ENCODE results near the gene EPS8L2. TPM values are rescaled to one million over a fixed set of nuclear protein-coding genes. Genes with fewer than 3 reads are reported as not detected.

EPS8L2 gene
- total and polyA plus RNA-seq, 9 of the 15 experiments (the other 6 are each of a cell fraction or from before 2014, with no cell fraction given): 0.75 to 17.0 (median 3.7) TPM

- Histone ChIP-seq H3K9ac (ENCODE audit: insufficient read depth in 1 of 2, low read depth in 2 of 2, low read length in 2 of 2) (peak overlapping the region in 1 of 2 experiments; percentile 81; a peak in 2 of 4 replicates), H3K27me3 (ENCODE audit: control insufficient read depth in 2 of 2, insufficient read depth in 2 of 2, low read length in 2 of 2) (no peaks in the 10 kb centered on the region; a peak in 1 of 5 replicates), H4K20me1 (replicated peaks; ENCODE audit: control insufficient read depth, insufficient read depth, low read length) (no peaks in the 10 kb centered on the region; the same call in 1 of the 2 replicates), H3K9me1 (ENCODE audit: control insufficient read depth, insufficient read depth, low read length) (no peaks in the 10 kb centered on the region), H2AFZ (ENCODE audit: low read depth, low read length) (no peak overlapping the region), H3K4me1 (replicated peaks in 1 of 2; ENCODE audit: control insufficient read depth in 2 of 2, insufficient read depth in 2 of 2, low read length in 2 of 2) (peaks cover 35 to 91% of the 10 kb centered on the region in 2 experiments), H3K79me2 (ENCODE audit: control insufficient read depth, insufficient read depth, low read length) (no peaks in the 10 kb centered on the region; the same call in 1 of the 3 replicates), H3K36me3 (ENCODE audit: control insufficient read depth, insufficient read depth, low read length) (no peaks in the 10 kb centered on the region), H3K4me3 (no peak overlapping the region), H3K27ac (ENCODE audit: extremely low read depth, low read depth, low read length) (no peak overlapping the region), H3K9me3 (replicated peaks; ENCODE audit: control insufficient read depth, insufficient read depth, low read depth, low read length) (no peaks in the 10 kb centered on the region), H3K4me2 (ENCODE audit: insufficient read depth, low read length) (peak overlapping the region; percentile 9; the same call in 1 of the 2 replicates)
- in situ Hi-C loops (cut with MboI) (no loop called here), intact Hi-C loops (cut with micrococcal nuclease) (no loop called here)
- no TSS peak for BruUV-seq (replicated peaks)
- ATAC-seq (no peak), DNase-seq (ENCODE audit: extremely low read depth in 1 of 4, low spot score in 3 of 4) (peak in 3 of 4 experiments; percentile 24 to 45 (median 35)), FAIRE-seq (no peak)
- POLR2A ChIA-PET: interaction anchor here (0.5 to 1.5 kb wide), 5 partner anchors 19 to 742 kb away, joined by 3 to 5 read pairs (median 3); partner anchors contain the start of genes RPLP2 and TALDO1
- TF ChIP-seq SOX6 (IDR thresholded peaks at IDR 0.05) (no peak), STAG1 (CRISPR knock-in tag; IDR thresholded peaks at IDR 0.05; ENCODE audit: borderline replicate concordance) (no peak), IRF2 (CRISPR knock-in tag; IDR thresholded peaks at IDR 0.05) (no peak), GATAD2B (IDR thresholded peaks at IDR 0.05; ENCODE audit: borderline replicate concordance) (no peak), ESRRB (CRISPR knock-in tag; IDR thresholded peaks at IDR 0.05; ENCODE audit: borderline replicate concordance) (no peak), RBFOX2 (IDR thresholded peaks at IDR 0.05; ENCODE audit: low read depth, low read length) (peak; percentile 46), NRF1 (conservative IDR thresholded peaks at IDR 0.05 in 1 of 2, IDR thresholded peaks at IDR 0.05 in 1 of 2) (peak; percentile 11 to 25; a peak in 1 of 4 replicates), MLX (CRISPR knock-in tag; conservative IDR thresholded peaks at IDR 0.05) (no peak), TRIM28 (IDR thresholded peaks at IDR 0.05) (no peak)
- CTCF ChIA-PET (ENCODE audit: low intra/inter-chr PET ratio): interaction anchor here (0.6 to 2.9 kb wide), 3 partner anchors 26 to 273 kb away, joined by 3 to 16 read pairs (median 4); no protein-coding TSS in a partner anchor
- WGBS (ENCODE audit: insufficient coverage, low coverage, missing lambda C conversion rate): 45% methylated on average over 18 of the region's 19 CpGs
Observed at GRCh38 chr11:724049-724777, 18.2 kb downstream of the EPS8L2 start.
